Measurements from ENCODE around the gene BRMS1.

Gene BRMS1

DNA sequence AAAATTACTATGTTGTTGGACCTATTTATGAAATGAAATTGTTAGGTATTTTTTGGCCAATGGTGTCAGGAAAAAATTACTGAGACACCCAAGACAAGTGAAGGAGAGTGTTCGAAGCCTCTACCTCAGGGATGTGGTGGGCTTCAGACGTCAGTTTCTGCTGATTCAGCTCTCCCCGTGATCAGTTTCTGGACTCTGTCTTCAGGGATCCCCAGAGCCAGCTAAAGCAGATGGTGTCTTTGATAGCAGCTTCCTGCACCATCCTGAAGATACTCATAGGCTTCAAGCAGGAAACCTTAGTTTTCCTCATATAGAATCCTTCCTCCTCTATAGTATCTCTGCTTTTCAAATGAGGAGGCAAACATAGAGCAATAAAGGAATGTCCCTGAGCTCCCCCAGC, 35.4 kb downstream of the BRMS1 start:
- DNase-seq (ENCODE audit: low read depth in 2 of 2): no peak

DNA sequence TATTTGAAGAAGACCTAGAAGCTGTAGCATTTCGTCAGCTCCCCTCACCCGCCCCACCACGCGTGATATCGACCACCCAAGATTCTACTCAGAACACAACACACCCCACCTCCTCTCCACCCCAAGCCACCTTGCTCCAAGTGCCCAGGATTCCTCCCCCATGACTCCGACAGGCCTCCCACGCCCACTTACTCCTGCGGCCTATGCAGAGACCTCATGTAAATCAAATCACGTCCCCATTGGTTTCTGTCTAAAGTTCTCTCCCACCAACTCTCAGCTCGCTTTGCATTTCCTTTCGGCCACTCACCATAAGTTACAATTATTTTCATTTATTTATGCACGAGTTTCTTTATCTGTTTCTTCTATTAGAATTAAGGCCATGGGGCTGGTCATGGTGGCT, 42.2 kb downstream of the BRMS1 start:
- no peak for DNase-seq (ENCODE audit: low read depth in 2 of 2)

DNA sequence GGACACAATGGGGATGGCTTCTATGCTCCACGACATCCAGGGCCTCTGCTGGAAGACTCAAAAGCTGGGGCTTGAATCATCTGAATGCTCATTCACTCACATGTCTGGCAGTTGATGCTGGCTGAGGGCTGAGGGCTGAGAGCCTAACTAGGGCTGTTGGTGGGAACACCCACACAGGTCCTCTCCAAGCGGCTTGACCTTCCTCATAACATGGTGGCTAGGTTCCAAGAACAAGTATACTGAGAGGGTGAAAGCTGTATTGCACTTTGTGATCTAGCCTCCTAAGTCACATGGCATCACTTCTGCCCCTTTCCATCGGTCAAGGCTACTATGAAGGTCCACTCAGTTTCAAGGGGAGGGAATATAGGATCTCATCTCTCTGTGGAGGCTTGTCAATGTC, 45.7 kb downstream of the BRMS1 start:
- DNase-seq (ENCODE audit: low read depth in 2 of 2): no peak

DNA sequence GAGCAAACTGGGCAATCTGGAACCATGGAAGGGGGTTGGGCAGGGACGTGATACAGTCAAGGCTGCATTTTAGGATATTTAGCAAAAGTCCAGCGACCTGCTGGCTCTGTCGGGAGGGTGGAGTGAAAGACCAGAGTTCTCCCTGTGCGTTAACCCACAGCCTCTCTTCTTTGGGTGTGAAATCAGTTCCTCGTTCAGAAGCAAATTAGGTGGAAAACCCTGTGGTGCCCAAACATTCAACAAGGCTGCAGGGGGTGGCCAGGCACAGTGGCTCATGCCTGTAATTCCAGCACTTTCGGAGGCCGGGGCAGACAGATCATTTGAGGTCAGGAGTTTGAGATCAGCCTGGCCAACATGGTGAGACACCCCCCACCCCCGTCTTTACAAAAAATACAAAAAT, 47.3 kb downstream of the BRMS1 start:
- no peak for DNase-seq (ENCODE audit: low read depth in 2 of 2)

DNA sequence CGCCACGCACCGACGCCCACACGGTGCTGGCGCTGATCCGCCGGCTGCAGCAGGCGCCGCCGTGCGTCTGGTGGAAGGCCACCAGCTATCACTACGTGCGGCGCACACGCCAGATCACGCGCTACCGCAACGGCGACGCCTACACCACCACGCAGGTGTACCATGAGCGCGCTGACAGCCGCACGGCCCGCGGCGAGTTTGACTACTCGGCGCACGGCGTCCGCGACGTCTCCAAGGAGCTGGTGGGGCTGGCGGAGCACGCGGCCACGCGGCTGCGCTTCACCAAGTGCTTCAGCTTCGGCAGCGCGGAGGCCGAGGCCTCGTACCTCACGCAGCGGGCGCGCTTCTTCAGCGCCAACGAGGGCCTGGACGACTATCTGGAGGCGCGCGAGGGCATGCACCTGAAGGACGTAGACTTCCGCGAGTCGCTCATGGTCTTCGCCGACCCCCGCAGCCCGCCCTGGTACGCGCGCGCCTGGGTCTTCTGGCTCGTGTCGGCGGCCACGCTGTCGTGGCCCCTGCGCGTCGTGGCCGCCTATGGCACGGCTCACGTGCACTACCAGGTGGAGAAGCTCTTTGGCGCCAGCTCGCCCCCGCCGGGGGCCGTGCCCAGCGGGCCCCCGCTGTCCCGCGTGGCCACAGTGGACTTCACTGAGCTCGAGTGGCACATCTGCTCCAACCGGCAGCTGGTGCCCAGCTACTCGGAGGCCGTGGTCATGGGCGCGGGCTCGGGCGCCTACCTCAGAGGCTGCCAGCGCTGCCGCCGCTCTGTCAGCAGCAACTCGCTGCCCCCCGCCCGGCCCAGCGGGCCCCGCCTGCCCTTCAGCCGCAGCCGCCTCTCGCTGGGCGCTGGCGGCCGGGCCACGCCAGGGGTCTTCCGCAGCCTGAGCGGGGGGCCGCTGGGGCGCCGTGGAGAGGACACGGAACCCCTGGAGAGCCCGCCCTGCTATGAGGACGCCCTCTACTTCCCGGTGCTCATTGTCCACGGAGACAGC, 50.0 kb downstream of the BRMS1 start:
- no peak for DNase-seq (ENCODE audit: low read depth in 2 of 2)

DNA sequence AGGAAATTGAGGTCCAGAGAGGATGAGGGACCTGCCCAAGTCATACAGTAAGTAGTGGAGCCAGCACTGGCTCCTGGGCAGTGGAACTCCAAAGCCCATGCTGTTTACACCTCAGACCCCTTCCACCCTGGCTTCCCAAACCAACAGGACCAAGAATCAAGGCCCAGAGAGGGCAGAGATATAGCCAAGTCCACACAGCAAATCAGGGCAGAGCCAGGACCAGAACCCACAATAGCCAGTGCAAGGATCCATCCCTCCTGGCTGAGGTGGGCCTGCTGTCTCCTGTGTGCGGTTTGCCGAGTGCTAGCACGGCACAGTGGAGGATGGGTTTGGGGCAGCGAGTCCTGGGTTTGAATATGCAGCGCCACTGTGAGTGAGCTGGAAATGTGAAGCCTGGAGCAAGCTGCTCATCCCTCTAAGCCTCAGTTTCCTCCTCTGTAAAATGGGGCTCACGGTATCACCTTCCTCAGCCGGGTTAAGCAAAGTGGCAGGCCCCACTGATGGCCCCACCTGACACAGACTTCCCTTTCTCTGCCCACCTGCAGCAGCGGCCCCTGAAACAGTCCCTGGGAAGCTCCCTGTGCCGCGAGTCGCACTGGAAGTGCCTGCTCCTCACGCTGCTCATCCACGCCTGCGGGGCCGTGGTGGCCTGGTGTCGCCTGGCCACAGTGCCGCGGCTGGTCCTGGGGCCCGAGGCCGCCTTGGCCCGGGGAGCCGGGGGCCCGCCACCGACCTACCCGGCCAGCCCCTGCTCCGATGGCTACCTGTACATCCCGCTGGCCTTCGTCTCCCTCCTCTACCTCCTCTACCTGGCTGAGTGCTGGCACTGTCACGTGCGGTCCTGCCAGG, 50.9 kb downstream of the BRMS1 start:
- DNase-seq (ENCODE audit: low read depth in 2 of 2): no peak

DNA sequence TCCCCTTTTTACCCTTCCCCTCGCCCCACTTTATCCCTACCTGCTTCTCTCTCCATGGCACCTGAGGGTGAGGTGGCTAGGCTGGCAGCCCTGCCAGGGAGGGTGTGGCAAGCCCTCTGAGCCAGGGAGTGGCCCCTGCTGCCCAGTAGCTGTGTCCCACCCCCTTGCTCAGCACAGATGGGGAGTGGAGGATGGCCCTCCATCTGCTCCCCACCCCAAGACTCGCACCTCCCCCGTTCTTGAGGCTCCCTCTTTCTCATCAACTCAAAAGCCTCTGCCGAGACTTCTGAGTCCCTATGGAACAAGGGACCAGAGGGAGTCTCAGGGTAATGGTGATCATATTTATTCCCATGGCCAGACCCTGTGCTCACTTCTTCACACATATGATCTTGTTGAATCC, 51.6 kb downstream of the BRMS1 start:
- DNase-seq (ENCODE audit: low read depth in 2 of 2): no peak

DNA sequence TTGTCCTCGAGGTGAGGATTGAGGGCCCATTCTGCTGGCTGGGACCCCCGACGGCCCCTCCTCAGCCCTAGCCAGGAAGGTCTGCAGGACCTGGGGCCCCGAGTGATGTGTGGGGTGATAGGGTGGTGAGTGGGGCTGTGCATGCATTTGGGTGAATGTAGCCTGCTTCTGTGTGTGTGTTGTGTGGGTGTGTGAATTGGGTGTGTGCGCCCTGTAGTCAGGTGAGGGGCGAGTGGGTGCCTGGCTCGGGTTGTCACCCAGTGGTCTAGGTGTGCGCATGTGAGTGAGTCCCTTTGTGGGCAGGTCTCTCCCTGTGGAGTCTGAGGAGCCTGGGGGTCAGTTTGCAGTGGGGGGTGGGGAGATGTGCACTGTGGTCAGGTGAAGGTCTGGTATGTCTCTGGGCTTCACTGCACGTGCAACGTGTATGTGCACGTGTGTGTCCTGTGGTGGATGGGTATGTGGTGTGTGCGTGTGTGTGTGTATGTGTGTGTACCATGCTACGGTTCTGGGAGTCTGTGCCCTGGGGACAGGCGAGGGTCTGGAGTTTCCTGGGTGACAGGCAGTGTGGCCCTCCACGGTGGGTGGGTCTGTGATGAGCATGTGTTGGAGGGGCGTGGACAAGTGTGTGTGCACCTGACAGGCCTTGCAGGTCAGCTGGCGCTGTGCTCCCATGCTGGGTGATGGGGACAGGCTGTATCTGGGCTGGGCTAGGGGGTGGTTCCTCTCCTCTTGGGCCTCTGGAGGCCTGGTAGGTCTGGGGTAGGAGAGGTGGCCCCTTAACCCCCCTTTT, 52.2 kb downstream of the BRMS1 start:
- DNase-seq (ENCODE audit: low read depth in 2 of 2): no peak

DNA sequence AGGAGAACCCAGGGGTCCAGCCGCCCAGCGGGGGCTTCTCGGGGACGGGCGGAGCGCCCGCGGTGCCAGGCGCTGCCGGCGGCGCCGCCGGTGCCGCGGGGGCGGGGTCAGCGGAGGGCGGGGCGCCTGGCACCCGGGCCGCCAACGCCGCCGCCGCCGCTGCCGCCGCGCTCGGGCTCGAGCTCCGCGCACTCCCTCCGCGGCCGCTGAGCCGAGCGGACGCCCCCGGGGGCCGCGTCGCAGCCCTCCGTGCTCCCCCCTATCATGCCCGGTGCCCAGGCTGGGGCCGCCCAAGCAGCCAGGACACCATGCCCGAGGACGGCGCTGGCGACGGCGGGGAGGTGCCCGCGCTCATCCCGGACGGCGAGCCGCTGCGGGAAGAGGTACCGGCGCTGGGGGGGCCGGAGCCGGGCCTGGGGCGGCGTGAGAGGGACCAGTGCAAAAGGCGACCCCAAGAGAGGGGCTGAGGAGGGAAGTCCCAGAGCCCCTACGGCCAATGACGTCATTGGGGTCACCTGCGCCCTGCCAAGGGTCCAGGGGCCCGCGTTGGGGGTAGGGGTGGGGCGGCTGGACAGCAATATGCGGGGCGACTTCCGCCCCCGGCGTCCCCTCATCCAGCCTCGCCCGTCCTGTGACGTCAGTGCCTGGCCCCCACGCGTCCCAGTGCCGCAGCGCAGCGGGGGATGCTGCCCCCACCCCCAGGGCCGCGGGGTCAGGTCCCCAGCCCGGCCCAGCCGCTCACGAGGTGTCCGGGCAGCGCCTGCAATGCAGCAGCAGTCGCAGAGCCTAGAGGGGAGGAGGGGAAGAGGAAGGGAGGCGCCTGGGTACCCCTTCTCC, 53.0 kb downstream of the BRMS1 start, which contains the start of gene TMEM151A:
TMEM151A (plus strand) TSS at position 189 of the 837 bp plus-strand sequence; CDS start at position 309, 120 bp downstream.
- peak in 1 of 2 donors; percentile 47 for DNase-seq (ENCODE audit: low read depth in 2 of 2)

DNA sequence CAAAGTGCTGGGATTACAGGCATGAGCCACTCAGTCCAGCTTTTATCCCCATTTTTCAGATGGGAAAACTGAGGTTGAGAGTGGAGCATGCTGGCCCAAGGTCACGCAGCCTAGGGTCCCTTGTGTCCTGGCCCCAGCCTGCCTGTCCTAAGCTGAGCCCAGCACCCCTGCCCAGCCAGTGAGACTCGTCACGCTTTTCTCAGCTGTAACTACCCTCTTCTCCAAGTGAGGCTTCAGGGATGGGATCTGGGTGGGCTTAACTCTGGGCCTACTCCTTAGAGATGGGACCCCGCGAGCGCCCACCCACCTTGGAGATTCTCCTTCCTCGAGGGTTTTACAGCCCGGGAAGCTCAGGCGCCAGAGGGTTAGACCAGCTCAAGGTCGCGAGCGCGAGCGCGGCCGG, 53.6 kb downstream of the BRMS1 start:
- DNase-seq (ENCODE audit: low read depth in 2 of 2): no peak

DNA sequence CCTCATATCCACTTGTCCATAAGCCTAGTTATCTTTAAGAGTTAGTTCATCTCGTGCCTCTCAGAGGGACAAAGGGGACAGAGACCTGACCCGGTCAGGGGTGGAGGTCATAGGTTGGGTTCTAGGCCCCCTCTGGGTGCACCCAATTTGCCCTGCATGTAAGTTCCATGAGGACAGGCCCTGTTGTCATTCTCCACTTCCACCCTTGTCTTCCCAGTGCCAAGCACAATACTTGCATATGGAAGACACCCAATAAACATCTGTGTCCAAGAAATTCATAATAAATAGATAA, 54.6 kb downstream of the BRMS1 start:
- no peak for DNase-seq (ENCODE audit: low read depth in 2 of 2)

DNA sequence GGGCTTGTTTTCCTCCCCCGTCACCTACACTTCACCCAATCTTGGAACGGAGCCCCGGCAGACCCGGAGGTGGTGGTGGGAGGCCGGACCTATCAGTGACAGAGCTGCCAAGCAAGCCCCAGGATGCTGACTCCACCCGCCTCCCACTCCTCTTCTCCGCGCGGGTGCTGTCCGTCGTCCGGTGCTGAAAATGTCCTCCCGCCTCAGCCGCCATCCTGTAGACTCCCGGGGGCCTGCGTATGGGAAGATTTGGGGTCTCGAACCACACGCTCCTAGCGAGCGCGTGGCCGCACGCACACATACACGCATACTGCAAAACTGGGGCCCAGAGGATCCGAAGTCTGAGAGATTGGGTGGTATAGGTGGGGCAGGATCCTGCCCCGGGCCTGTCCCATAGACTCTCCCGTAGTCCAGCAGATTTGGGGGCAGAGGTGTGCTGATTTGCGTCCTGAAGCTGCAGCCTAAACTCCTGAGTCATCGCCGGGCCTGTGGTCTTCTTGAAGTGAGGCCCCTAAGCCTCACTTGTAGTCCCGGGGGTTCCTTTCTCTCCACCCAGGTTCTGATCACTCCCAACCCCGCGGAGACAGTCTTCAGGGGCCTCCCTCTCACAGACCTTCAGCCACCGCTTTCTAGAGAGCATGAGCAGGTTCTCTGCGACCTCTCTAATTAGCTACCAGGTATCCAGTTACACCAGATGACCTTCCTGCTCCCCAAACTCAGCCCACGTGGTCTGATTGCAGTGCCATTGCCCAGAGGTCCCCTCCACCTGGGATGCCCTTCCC, 55.2 kb downstream of the BRMS1 start:
- peak; percentile 64 to 74 for DNase-seq (ENCODE audit: low read depth in 2 of 2)

DNA sequence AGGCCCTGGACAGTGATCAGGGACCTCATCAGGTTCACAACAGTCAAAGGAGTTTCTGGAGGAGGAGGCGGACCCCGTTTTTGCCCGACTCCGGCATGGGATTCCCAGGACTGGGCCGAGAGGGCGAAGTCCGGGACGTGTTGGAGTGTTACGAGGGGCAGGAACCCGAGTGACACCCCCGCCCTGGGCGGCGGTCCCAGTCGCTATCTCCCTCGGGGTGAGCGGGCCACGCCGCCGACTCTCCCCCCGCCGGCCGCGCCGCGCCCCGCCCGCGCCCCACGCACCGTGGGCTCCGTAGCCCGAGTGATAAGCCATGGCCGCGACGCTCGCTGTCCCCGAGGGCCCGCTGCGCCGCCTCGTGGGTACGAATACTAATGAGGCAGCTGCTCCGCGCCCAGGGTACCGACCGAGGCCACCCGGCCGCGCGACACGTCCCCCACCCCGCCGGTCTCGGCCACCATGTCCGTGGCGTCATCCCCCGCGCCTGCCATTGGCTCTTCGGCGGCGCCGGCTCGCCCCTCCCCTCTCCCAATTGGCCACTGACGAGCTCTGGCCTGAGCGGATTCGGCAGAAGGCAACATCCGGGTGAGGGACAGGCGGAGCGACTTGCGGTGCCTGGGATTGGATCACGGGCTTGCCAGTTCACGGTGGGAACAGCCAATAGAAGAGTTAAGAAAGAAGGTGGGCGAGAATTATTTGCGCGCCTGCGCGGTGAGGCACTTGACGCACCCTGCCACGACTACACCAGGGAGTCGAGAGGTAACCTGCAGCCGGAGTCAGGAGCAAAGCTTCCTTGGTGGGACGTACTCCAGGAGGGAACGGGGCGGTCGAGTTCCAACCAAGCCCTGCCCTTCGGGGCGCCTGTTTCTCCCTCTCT, 56.0 kb downstream of the BRMS1 start, which contains the start of gene YIF1A:
YIF1A (minus strand) TSS at position 473 of the 877 bp plus-strand sequence; CDS start at position 315, 158 bp downstream.
- DNase-seq (ENCODE audit: low read depth in 2 of 2): peak; percentile 95

DNA sequence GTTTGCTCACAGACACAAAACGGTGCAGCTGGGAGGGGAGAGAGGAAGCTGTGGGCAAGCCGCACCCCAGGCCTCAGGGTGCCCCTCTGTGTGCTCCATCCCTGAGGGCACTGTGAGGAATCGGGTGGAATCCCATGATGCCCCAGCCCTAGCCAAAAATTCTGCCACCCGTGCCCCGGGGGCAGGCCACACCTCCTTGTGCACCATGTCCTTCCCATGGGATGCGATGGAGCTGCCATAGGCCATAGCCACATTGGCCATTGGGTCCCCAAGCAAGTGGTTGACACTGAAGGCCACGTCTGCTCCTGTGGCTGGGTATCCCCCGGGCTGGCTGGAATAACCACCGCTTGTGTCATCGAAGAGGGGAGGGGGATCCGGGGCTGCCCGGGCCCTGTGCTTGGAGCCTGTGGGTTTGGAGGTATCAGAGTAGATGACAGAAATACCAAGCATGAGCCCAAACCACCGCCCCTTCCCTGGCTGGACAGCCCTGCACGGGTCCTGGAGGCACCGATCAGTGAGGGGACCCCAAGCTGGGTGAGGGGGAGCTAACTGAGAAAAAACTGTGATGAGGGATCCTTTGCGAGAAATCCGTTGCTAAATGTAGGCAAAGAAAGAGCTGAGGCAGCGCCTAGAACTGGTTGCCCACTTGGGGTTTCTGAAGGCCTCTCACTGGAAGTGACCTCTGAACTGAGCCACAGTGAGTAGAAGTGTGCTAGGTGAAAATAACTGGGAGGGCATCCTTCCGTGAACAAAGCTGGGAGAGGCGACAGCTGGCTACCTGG, 56.8 kb downstream of the BRMS1 start:
- no peak for DNase-seq (ENCODE audit: low read depth in 2 of 2)
